Adrenal gland (tissue), 5 donors: ENCODE results near the gene BHLHE40.

ENCODE experiments used
- POLR2A ChIP-seq, 2 donors: fragments of 450-650 bp; IDR thresholded peaks; one replicate each; pipeline ENCODE4 v1.6.1; 2017; ENCODE audit warnings: antibody characterized with exemption in 2 of 2, mild to moderate bottlenecking in 2 of 2, moderate library complexity in 1 of 2
- TF ChIP-seq, protein P1 (sequence below), 6 experiments: fragments of 450-650 bp in 4 of 6; fragments of 200-600 bp in 2 of 6; sonication (generic) in 1 of 6; IDR thresholded peaks; 1 replicate in 5 of 6; 2 replicates in 1 of 6; pipeline versions ENCODE4 v1.5.1 to v1.8.0; 2016 to 2021; ENCODE audit warnings: antibody characterized with exemption in 6 of 6, mild to moderate bottlenecking in 2 of 6, moderate library complexity in 1 of 6
- donor health status: DM: no; HTN: no; CAD: no.

DNA sequence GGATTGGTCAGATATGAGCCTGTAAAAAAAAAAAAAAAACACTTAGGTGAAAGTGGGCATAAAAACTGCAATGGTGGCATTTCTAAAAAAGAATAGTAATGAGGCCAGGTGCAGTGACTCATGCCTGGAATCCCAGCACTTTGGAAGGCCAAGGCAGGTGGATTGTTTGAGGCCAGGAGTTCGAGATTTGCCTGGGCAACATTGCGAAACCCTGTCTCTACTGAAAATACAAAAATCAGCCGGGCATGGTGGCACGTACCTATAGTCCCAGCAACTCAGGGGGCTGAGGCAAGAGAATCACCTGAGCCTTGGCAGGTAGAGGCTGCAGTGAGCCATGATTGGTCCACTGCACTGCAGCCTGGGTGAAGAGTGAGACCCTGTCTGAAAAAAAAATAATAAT lies 38.3 kb upstream of the BHLHE40 start:
- TF ChIP-seq, protein P1, sequence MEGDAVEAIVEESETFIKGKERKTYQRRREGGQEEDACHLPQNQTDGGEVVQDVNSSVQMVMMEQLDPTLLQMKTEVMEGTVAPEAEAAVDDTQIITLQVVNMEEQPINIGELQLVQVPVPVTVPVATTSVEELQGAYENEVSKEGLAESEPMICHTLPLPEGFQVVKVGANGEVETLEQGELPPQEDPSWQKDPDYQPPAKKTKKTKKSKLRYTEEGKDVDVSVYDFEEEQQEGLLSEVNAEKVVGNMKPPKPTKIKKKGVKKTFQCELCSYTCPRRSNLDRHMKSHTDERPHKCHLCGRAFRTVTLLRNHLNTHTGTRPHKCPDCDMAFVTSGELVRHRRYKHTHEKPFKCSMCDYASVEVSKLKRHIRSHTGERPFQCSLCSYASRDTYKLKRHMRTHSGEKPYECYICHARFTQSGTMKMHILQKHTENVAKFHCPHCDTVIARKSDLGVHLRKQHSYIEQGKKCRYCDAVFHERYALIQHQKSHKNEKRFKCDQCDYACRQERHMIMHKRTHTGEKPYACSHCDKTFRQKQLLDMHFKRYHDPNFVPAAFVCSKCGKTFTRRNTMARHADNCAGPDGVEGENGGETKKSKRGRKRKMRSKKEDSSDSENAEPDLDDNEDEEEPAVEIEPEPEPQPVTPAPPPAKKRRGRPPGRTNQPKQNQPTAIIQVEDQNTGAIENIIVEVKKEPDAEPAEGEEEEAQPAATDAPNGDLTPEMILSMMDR (IDR thresholded peaks at IDR 0.05): no peak
- no peak for TF ChIP-seq POLR2A (IDR thresholded peaks at IDR 0.05)
